ENCODE measurements around the gene SCN1A.

Gene SCN1A

DNA sequence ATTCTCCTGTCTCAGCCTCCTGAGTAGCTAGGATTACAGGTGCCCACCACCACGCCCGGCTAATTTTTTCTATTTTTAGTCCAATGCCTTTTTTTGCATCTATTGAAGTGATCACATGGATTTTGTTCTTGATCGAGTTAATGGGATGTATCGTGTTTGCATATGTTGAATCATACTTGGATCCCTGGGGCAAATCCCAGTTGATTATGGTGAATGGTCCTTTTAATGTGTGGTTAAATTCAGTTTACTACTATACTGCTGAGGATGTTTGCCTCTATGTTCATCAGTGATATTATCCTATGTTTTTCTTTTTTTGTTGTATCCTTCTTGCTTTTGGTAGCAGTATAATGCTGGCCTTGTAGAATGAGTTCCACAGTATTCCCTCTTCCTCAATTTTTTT lies 166.0 kb downstream of the SCN1A start:
- no peak for DNase-seq

DNA sequence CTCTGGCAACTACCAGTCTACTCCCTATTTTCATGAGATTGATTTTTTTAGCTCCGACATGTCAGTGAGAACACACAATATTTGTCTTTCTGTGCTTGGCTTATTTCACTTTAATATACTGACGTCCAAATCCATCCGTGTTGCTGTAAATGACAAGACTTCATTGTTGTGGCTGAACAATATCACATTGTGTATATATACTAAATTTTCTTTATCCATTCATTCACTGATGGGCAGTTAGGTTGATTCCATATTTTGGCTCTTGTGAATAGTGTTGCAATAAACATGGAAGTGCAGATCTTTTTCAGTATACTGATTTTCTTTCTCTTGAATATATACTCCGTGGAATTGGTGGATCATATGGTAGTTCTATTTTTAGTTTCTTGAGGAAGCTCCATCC lies 168.4 kb downstream of the SCN1A start:
- DNase-seq: no peak

- DNase-seq: no peak
Measured at GRCh38 chr2:165958313-165958960, 169.4 kb downstream of the SCN1A start.

DNA sequence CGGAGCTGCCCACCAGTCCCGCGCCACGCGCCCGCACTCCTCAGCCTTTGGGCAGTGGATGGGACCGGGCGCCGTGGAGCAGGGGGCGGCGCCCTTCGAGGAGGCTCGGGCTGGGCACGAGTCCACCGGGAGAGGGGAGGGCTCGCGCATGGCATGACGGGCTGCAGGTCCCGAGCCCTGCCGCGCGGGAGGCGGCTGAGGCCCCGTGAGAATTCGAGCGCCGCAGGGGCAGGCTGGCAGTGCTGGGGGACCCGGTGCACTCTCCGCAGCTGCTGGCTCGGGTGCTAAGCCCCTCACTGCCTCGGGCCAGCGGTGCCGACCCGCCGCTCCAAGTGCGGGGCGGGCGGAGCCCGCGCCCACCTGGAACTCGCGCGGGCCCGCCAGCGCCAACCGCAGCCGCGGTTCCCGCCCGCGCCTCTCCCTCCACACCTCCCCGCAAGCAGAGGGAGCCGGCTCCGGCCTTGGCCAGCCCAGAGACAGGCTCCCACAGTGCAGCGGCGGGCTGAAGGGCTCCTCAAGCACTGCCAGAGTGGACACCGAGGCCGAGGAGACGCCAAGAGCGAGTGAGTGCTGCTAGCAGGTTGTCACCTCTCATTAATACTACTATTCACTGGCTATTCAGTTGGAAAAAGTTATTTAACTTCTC lies 170.7 kb downstream of the SCN1A start:
- DNase-seq: no peak

- peak; percentile 97 for DNase-seq
Measured at GRCh38 chr2:165953655-165954606, 173.9 kb downstream of the SCN1A start, which contains the start of gene TTC21B. Gene TTC21B, minus strand, starts transcription at chr2:165953776. Its CDS starts 71 bp downstream, at chr2:165953705.

- DNase-seq: no peak
Measured at GRCh38 chr2:165953306-165953654, 174.5 kb downstream of the SCN1A start.

DNA sequence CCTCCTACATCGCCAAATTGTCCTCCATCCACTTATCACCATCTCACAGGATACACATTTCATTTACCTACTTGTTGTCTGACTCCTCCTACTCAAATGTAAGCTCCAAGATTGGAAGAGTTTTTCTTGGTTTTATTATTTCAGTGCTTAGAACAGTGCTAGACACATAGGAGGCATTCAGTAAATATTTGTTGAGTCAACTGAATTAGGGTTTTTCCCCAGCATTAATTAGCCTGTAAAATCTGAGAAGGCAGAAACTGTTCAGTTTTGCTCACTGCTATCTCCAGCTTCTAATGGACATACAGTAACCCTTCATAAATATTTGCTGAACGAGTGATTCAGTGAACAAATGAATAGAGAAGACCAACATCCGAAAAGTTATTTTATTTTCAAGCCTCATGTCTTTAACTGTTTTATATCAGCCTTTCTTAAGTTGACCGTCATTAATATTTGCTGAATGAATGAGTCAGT lies 175.0 kb downstream of the SCN1A start:
- DNase-seq: peak; percentile 48

DNA sequence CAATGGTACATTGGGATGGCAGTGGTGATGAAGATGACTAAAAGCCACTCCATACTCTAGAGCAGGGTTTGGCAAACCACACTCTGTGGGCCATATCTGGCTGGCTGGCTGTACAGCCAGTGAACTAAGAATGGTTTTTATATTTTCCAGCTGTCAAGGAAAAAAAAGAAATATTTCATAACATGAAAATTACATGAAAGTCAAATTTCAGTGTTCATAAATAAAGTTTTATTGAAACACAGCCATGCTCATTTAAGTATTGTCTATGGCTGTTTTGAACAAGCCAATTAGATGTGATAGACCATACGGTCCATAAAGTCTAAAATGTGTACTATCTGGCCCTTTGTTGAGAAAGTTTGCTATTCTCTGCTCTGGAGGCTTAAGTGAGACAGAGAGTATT lies 175.7 kb downstream of the SCN1A start:
- no peak for DNase-seq

DNA sequence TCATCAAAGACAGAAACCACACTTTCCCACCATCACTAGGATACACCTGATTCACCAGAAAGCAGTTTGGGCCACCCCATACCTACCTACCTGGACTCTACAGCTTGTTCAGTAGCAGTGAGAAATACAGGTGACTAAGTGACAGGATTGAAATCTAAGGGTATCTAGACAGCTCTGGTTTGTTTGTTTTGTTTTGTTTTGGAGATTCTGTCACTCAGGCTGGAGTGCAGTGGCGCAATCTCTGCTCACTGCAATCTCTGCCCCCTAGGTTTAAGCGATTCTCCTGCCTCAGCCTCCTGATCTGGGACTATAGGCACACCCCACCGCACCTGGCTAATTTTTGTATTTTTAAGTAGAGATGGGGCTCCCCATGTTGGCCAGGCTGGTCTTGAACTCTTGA lies 177.4 kb downstream of the SCN1A start:
- no peak for DNase-seq

DNA sequence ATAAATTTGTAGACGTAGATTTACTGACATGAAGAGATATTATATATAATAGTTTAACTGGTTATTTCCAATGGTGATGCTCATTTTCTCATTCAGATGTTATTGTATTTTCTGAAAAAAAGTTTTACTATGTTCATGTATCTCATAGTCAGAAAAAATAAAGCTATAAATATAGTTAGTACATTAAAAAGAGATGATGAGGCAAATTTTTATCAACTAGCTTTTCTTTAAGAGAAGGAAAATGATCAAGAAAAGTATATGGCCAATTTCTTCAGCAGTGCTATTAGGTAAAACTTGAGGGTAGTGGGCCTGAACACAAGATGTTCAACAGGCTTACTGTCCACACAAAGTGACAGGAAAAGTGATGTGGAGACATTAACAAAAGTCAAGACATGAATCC lies 186.0 kb downstream of the SCN1A start:
- no peak for DNase-seq

GRCh38 chr2:165938237-165938636 lies 189.6 kb downstream of the SCN1A start:
- DNase-seq: no peak

Measured in hematopoietic multipotent progenitor cell treated with erythropoietin and hydrocortisone succinate and interleukin-3 and kit ligand, for 4 days (in vitro differentiated cells).